Measurements from ENCODE around the gene GALNT17.

Gene GALNT17

GRCh38 chr7:71329030-71329660, 197.2 kb downstream of the GALNT17 start:
- no peak overlapping the region for H2AK5ac ChIP-seq (ENCODE audit: low read length)
- no peak overlapping the region for H2BK5ac ChIP-seq (ENCODE audit: low read depth, low read length, poor library complexity)
- no CpG with 5 or more reads among the region's 10 CpGs for WGBS (ENCODE audit: extremely low coverage, insufficient coverage, insufficient read length)
- H3K9ac ChIP-seq (ENCODE audit: low read length), result no peak overlapping the region
- no peak overlapping the region for H4K8ac ChIP-seq (ENCODE audit: low read depth, low read length)
- no peaks in the 10 kb centered on the region for H3K79me1 ChIP-seq (ENCODE audit: low read length)
- H3K4ac ChIP-seq (ENCODE audit: low read depth, low read length), result no peak overlapping the region
- no peak overlapping the region for H3K14ac ChIP-seq (ENCODE audit: low read length)
- H3K9me3 ChIP-seq (ENCODE audit: insufficient read depth, low read depth, low read length), result no peaks in the 10 kb centered on the region
- no peaks in the 10 kb centered on the region for H3K79me2 ChIP-seq (ENCODE audit: control insufficient read depth, insufficient read depth, low read length, poor library complexity)
- H3K4me3 ChIP-seq (ENCODE audit: low read depth, low read length), result no peak overlapping the region
- H3K27ac ChIP-seq (ENCODE audit: low read depth, low read length), result no peak overlapping the region
- H3K23ac ChIP-seq (ENCODE audit: low read length), result no peak overlapping the region
- H3K18ac ChIP-seq (ENCODE audit: low read length), result no peak overlapping the region
- no peak overlapping the region for H2BK12ac ChIP-seq (ENCODE audit: low read length)
- H3K4me1 ChIP-seq (ENCODE audit: control insufficient read depth in 1 of 2, insufficient read depth in 2 of 2, low read length in 2 of 2), result peaks cover 0 to 5% of the 10 kb centered on the region in 2 experiments
- no peak overlapping the region for H2AFZ ChIP-seq (ENCODE audit: insufficient read depth, low read length, poor library complexity)
- H4K12ac ChIP-seq (ENCODE audit: low read depth, low read length), result no peak overlapping the region
- no peaks in the 10 kb centered on the region for H3K36me3 ChIP-seq (ENCODE audit: control insufficient read depth in 1 of 2, insufficient read depth in 2 of 2, low read length in 2 of 2)
- H3K4me2 ChIP-seq (ENCODE audit: low read length), result no peak overlapping the region
- no peak overlapping the region for H4K91ac ChIP-seq (ENCODE audit: low read depth, low read length)
- no peak overlapping the region for H2BK120ac ChIP-seq (ENCODE audit: insufficient read depth, low read length, poor library complexity)
- no peak for DNase-seq
- no peaks in the 10 kb centered on the region for H3K27me3 ChIP-seq (ENCODE audit: insufficient read depth, low read length)

GRCh38 chr7:71332207-71332606, 200.3 kb downstream of the GALNT17 start:
- Histone ChIP-seq H3K4me1 (ENCODE audit: control insufficient read depth in 1 of 2, insufficient read depth in 2 of 2, low read length in 2 of 2) (peaks cover 0 to 5% of the 10 kb centered on the region in 2 experiments), H3K79me2 (ENCODE audit: control insufficient read depth, insufficient read depth, low read length, poor library complexity) (no peaks in the 10 kb centered on the region), H3K27ac (ENCODE audit: low read depth, low read length) (no peak overlapping the region), H3K4me3 (ENCODE audit: low read depth, low read length) (no peak overlapping the region), H4K12ac (ENCODE audit: low read depth, low read length) (no peak overlapping the region), H3K18ac (ENCODE audit: low read length) (no peak overlapping the region), H2BK120ac (ENCODE audit: insufficient read depth, low read length, poor library complexity) (no peak overlapping the region), H2BK5ac (ENCODE audit: low read depth, low read length, poor library complexity) (no peak overlapping the region), H3K9me3 (ENCODE audit: insufficient read depth, low read depth, low read length) (no peaks in the 10 kb centered on the region), H3K4me2 (ENCODE audit: low read length) (no peak overlapping the region), H3K36me3 (ENCODE audit: control insufficient read depth in 1 of 2, insufficient read depth in 2 of 2, low read length in 2 of 2) (no peaks in the 10 kb centered on the region), H3K23ac (ENCODE audit: low read length) (no peak overlapping the region), H2AK5ac (ENCODE audit: low read length) (no peak overlapping the region), H2BK12ac (ENCODE audit: low read length) (no peak overlapping the region), H3K79me1 (ENCODE audit: low read length) (no peaks in the 10 kb centered on the region), H3K4ac (ENCODE audit: low read depth, low read length) (no peak overlapping the region), H3K9ac (ENCODE audit: low read length) (no peak overlapping the region), H4K8ac (ENCODE audit: low read depth, low read length) (no peak overlapping the region), H3K27me3 (ENCODE audit: insufficient read depth, low read length) (no peaks in the 10 kb centered on the region), H2AFZ (ENCODE audit: insufficient read depth, low read length, poor library complexity) (no peak overlapping the region), H3K14ac (ENCODE audit: low read length) (no peak overlapping the region), H4K91ac (ENCODE audit: low read depth, low read length) (no peak overlapping the region)
- no peak for DNase-seq
- WGBS (ENCODE audit: extremely low coverage, insufficient coverage, insufficient read length), result no CpG with 5 or more reads among the region's 4 CpGs

GRCh38 chr7:71334541-71334940, 202.6 kb downstream of the GALNT17 start:
- H2BK12ac ChIP-seq (ENCODE audit: low read length), result no peak overlapping the region
- no peaks in the 10 kb centered on the region for H3K79me1 ChIP-seq (ENCODE audit: low read length)
- H3K36me3 ChIP-seq (ENCODE audit: control insufficient read depth in 1 of 2, insufficient read depth in 2 of 2, low read length in 2 of 2), result no peaks in the 10 kb centered on the region
- no peak overlapping the region for H4K91ac ChIP-seq (ENCODE audit: low read depth, low read length)
- H2BK5ac ChIP-seq (ENCODE audit: low read depth, low read length, poor library complexity), result no peak overlapping the region
- H4K12ac ChIP-seq (ENCODE audit: low read depth, low read length), result no peak overlapping the region
- no peak overlapping the region for H3K18ac ChIP-seq (ENCODE audit: low read length)
- no peak overlapping the region for H3K23ac ChIP-seq (ENCODE audit: low read length)
- H3K9ac ChIP-seq (ENCODE audit: low read length), result no peak overlapping the region
- H3K4me3 ChIP-seq (ENCODE audit: low read depth, low read length), result no peak overlapping the region
- no peaks in the 10 kb centered on the region for H3K27me3 ChIP-seq (ENCODE audit: insufficient read depth, low read length)
- no peaks in the 10 kb centered on the region for H3K4me1 ChIP-seq (ENCODE audit: control insufficient read depth in 1 of 2, insufficient read depth in 2 of 2, low read length in 2 of 2)
- H2AK5ac ChIP-seq (ENCODE audit: low read length), result no peak overlapping the region
- no peak overlapping the region for H2AFZ ChIP-seq (ENCODE audit: insufficient read depth, low read length, poor library complexity)
- H3K4me2 ChIP-seq (ENCODE audit: low read length), result no peak overlapping the region
- H3K79me2 ChIP-seq (ENCODE audit: control insufficient read depth, insufficient read depth, low read length, poor library complexity), result no peaks in the 10 kb centered on the region
- H4K8ac ChIP-seq (ENCODE audit: low read depth, low read length), result no peak overlapping the region
- no peak overlapping the region for H3K14ac ChIP-seq (ENCODE audit: low read length)
- DNase-seq, result no peak
- H3K4ac ChIP-seq (ENCODE audit: low read depth, low read length), result no peak overlapping the region
- H2BK120ac ChIP-seq (ENCODE audit: insufficient read depth, low read length, poor library complexity), result no peak overlapping the region
- WGBS (ENCODE audit: extremely low coverage, insufficient coverage, insufficient read length), result no CpG with 5 or more reads among the region's 1 CpG
- H3K27ac ChIP-seq (ENCODE audit: low read depth, low read length), result no peak overlapping the region
- no peaks in the 10 kb centered on the region for H3K9me3 ChIP-seq (ENCODE audit: insufficient read depth, low read depth, low read length)

- H3K79me2 ChIP-seq (ENCODE audit: control insufficient read depth, insufficient read depth, low read length, poor library complexity), result no peaks in the 10 kb centered on the region
- H3K79me1 ChIP-seq (ENCODE audit: low read length), result no peaks in the 10 kb centered on the region
- no peak for DNase-seq
- no peak overlapping the region for H3K4me3 ChIP-seq (ENCODE audit: low read depth, low read length)
- H2AK5ac ChIP-seq (ENCODE audit: low read length), result no peak overlapping the region
- no peak overlapping the region for H3K27ac ChIP-seq (ENCODE audit: low read depth, low read length)
- H3K4me1 ChIP-seq (ENCODE audit: control insufficient read depth in 1 of 2, insufficient read depth in 2 of 2, low read length in 2 of 2), result peaks cover 0 to 3% of the 10 kb centered on the region in 2 experiments
- H3K27me3 ChIP-seq (ENCODE audit: insufficient read depth, low read length), result no peaks in the 10 kb centered on the region
- no peak overlapping the region for H3K4ac ChIP-seq (ENCODE audit: low read depth, low read length)
- no peak overlapping the region for H3K14ac ChIP-seq (ENCODE audit: low read length)
- H3K36me3 ChIP-seq (ENCODE audit: control insufficient read depth in 1 of 2, insufficient read depth in 2 of 2, low read length in 2 of 2), result no peaks in the 10 kb centered on the region
- H4K91ac ChIP-seq (ENCODE audit: low read depth, low read length), result no peak overlapping the region
- no peak overlapping the region for H2BK12ac ChIP-seq (ENCODE audit: low read length)
- no peak overlapping the region for H3K9ac ChIP-seq (ENCODE audit: low read length)
- no peak overlapping the region for H3K18ac ChIP-seq (ENCODE audit: low read length)
- H4K8ac ChIP-seq (ENCODE audit: low read depth, low read length), result no peak overlapping the region
- no CpG with 5 or more reads among the region's 2 CpGs for WGBS (ENCODE audit: extremely low coverage, insufficient coverage, insufficient read length)
- H2AFZ ChIP-seq (ENCODE audit: insufficient read depth, low read length, poor library complexity), result no peak overlapping the region
- no peak overlapping the region for H2BK120ac ChIP-seq (ENCODE audit: insufficient read depth, low read length, poor library complexity)
- no peak overlapping the region for H3K23ac ChIP-seq (ENCODE audit: low read length)
- no peaks in the 10 kb centered on the region for H3K9me3 ChIP-seq (ENCODE audit: insufficient read depth, low read depth, low read length)
- H4K12ac ChIP-seq (ENCODE audit: low read depth, low read length), result no peak overlapping the region
- H3K4me2 ChIP-seq (ENCODE audit: low read length), result no peak overlapping the region
- H2BK5ac ChIP-seq (ENCODE audit: low read depth, low read length, poor library complexity), result no peak overlapping the region
Measured at GRCh38 chr7:71338866-71339265, 206.9 kb downstream of the GALNT17 start.
